DMS53 treated with DMSO at 0.1 percent for 48 hours (cell line): ENCODE data around the gene GNAT3.

Source experiments
- DNase-seq: peaks from one replicate; lab custom pipeline; 2025; ENCODE audit not compliant: unreplicated experiment; lab: John Stamatoyannopoulos, UW

Gene GNAT3

DNA sequence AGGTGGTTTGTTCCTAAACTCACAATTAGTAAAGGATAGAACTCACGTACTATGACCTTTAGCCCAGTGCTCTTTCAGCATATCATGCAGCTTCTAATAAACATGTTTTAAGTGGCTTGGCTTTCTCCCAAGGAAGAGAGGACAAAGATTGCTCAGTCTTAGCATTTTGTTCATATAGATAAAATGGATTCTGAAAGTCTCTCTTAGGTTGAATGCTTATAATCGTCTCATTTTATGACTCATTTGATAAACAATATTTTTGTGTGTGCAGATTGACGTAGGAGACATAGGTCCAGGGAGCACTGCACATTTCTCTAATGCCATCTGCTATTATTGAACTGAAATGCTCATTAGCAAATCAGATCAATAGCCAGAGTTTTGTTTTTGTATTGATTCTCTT, 44.8 kb downstream of the GNAT3 start:
- DNase-seq = peak; percentile 64

DNA sequence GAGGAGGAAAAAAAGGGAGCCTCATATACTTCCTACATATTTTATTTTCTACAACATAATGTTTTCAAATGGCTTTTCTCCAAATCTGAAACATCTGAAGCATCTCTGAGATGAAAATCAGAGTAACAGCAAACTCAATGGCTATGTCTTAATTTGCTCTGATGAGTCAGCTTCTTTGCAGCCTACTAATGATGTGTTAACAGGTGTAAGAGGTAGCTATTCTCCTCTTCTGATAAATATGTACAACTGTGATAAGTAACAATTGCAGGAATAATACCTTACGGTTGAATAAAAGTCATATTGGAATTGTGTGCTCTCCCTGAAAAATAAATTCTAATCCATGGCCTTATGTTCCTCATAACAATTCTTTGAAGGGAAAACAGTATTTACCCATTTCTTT, 45.2 kb downstream of the GNAT3 start:
- no peak for DNase-seq

DNA sequence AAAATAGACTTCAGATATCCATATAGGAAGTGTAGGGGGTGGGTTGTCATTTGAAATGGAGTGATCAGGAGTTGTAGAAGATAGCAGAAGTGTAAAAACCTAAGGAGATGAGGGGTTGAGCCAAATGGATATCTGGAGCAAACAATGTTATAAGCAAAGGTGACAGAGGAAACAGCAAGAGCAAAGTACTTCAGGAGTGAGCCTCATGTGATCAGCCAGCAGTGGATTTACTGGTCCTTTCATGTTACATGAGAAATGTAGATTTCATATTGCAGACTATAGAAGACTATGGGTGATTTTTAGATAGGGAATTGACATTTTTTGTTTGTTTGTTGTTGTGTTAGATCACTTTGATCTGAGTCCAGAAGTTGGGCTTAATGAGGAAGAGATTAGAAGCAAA, 47.7 kb downstream of the GNAT3 start:
- peak; percentile 15 for DNase-seq

DNA sequence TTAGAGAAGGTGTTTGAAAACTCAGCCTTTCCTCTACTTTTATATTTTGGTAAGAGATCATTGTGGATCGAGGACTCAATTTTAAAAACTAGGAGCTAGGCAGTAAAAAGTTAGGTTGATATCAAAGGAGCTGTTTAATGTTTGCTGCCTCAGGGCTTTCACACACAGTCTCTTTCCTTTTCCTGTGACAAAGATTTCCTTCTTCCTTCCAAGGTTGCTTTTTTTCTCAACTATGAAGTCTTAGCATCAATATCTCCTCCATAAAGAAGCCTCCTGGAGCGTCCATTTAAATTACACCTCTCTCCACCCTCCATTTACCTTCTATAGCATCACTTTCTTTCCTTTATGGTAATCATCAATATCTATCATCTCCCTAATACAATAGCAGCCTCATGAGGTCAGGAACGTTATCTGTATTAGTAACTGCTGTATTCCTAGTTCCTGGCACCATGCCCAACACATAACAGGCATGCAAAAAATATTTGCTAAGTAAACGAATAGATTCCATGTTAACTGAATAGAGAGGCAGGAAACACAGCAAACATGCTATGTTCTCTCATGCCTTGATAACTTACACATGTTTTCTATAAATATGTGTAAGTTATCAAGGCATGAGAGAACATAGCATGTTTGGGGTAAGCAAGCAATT, 48.5 kb downstream of the GNAT3 start:
- DNase-seq = no peak

DNA sequence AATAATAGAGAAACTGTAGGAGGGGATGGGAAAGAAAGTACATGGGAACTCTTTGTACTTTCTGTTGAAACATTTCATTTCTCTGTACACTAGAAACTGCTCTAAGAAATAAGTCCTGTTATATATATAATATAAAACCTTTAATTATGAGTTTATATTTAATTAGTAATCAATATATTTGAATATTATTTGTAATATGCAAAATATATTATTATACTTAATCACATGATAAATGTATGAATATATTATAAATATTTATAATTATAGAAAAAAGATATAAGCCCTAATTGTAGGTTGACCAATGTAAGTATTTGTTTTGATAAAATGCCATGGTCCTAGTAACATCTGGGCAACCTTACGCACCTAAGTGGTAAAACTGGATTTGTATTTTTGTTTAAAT, 51.0 kb downstream of the GNAT3 start:
- no peak for DNase-seq

DNA sequence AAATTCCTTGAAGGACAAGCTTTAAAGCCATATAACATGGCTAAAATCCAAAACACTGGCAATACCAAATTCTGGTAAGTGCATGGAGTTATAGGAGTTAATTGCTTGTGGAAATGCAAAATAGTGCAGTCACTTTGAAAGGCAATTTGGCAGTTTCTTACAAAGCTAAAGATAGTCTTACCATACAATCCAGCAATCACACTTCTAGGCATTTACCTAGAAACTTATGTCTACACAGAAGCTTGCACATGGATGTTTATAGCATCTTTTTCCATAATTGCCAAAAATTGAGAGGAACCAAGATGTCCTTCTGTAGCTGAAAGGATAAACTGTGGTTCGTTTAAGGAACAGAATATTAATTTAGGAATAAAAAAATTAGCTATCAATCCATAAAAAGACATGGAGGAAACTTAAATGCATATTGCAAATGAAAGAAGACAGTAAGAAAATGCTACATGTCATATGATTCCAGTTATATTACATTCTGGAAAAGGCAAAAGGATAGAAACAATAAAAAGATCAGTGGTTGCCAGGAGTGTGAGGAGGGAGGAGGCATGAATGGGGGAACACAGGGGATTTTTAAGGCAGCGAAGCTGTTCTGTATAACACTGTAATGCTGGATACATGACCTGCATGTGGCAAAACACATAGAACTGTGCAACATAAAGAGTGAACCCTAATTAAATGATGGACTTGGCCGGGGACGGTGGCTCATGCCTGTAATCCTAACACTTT, 51.9 kb downstream of the GNAT3 start:
- no peak for DNase-seq

DNA sequence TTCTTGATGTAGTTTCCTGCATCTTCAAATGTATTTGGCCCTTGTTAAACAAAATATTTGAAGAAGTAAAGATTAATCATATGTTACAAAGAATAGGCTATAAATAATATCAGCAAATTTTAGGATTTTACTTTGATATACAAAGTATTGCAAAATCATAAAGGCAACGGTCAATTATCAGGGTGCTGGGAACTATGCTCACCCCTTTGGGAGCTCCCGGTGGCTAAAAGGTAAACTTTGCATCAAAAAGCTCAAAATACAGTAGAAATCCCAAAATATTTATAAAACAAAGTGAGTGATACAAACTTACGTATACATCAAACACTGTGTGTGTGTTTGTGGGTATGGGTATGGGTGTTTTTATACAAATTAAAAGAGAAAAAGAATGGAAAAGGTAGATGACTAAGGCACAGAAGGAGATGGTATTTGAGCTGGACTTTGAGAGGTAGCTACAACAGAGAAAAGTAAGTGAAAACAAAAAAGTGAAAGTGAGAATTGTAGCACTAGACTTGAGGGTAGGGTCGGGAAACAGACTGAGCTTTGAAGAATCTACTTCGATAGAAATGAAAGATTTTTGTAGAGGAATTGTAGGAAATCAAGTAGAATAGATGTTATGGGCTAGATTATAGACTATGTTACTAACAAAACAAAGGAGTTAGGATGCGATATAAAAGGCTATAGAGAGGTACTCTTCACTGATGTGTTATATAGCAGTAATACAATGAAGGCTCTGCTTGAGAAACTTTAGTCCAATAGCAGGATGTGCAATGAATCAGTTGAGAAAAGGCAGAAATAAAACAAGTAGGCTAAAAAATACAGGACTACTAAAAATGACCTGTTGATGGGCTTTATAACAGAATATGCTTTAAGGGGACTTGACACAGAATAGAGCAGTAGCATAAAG, 52.8 kb downstream of the GNAT3 start:
- no peak for DNase-seq

DNA sequence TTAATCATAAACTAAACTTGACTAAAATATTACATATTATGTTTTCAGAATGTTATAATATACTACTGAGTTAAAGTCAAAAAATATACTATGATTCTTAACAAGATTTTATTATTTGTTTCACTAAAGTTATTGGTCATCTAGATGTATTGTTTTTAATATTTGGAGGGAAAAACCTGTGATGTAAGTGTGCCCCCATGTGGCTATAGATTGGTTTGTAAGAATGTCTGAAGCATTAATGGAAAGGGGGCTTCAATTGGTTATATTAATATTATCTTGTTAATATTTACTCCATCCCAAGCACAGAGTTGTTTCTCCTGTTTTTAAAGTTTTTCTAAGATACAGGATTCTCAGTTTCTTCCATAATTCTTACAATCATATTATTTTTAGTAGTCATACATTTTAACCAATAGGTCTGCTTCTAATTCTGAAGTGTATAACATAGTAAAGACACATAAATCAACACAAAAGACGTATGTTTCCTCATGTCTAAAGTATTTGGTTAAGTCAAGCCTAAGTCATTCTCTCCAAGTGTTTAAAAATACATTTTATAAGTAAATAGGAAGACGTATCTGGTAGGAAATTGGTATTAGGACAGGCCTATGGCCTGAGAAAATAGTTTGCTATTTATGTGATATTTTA, 58.0 kb downstream of the GNAT3 start:
- DNase-seq = peak; percentile 49

DNA sequence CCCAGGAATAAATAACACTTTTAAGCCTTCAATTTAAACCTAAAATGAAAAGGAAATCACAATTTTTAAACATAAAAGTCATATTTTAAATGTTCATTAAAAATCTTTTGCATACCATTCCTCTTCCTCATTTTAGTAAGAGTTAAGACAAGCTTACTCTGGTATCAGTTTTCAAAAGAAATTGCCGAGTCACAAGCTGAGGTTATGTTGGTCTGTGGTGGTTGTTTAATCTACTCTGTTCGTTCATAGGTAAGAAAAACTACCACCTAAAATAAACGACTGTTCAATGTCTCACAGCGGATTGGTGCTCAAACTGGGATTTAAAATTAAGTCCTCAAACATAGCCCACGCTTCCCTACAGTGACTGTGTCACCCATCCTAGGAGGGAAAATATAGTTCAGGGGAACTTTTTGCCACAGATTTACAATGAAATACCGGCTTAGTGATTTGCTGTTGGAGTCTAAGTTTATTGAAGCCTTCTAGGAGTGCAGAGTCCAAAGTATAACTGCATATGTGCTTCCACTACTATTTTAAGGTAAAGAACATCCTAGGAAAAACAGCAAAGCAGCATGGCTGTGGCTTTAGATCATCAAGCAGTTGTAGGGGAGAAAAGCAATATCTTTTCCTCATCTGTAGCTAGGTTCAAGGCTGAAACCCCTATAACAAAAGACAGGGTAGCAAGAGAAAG, 61.1 kb downstream of the GNAT3 start:
- no peak for DNase-seq

DNA sequence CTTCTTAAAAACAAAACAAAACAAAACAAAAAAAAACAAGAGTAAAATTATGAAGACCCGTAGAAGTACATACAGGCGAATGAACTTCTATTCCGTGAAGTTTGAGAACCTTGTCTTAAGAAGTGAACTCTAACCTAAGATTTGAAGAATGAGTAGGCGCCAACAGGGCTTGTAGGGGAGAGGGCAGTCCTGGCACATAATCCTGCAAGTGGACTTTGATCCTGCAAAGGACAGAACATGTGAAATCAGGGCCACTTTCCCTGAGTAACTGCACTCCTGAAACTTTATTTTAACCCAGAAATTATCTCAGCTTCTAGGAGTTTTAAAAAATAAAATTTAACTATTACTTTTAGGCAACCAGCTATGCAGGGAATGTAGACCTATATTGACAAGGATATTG, 62.0 kb downstream of the GNAT3 start:
- no peak for DNase-seq

DNA sequence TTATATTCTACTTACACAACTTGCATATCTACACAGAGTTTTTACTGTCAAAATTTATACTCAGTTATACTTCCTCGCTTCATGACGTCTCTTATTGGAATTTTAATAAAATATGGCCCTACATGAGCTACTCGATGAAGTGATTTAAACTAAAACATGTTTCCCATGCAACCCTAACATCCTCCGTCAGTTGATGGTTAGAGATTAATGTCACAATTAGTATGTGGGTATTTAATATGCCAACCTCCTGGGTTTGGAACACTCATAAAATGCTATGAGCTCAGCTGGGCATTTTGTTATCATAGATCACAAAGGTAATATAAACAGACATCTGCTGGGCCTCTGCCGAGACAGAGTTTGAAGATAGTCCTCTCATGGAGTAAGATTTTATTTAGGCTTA, 66.5 kb downstream of the GNAT3 start:
- no peak for DNase-seq

DNA sequence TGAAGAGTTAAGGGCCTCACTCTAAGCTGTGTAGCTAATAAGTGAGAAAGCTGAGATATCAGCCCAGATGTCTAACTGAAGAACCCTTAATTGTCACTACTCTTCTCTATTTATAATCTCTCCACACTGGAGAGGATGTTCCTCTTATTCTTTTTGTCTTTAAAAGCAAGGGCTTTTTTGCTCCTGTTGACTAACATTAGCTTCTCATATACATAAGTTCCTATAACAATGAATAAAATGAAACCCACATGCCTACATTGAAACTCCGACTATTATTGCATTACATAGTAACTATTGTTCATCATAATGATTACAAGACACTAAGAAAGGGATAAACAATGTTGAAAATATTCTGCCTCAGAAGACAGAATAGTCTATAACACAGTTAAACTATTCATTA, 67.1 kb downstream of the GNAT3 start:
- no peak for DNase-seq

DNA sequence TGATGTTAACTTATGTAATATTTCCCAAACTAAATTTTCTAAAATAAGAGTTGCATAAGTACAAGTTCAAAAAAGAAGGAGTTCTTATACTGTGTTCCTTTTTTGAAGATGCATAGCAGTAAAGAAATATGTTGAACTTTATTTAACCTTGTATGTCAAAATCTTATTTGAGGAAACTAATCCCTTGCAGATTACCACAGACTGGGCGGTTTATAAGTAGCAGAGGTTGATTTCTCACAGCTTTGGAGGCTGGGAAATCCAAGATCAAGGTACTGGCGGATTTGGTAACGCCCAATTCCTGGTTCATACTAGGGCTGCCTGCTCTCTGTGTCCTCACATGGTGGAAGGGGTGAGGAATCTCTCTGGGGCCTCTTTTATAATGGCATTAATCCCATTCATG, 68.5 kb downstream of the GNAT3 start:
- no peak for DNase-seq

DNA sequence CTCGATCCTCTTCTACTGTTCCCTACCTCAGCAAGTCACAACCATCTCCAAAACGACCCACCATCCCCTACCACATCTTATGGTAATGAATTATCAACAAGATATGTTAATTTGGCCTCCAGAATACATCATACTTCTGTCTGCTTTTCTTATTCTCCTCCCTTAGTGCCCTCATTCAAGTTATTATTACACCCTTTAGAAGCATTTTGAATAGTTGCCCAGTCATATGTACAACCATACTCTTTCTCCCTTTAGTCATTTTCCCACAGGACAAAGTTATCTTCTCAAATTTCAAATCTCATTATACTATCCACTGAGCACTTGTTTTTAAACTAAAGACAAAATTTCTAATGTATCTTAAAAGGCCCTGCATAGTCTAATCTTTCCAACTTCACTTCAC, 71.0 kb downstream of the GNAT3 start:
- DNase-seq = no peak

DNA sequence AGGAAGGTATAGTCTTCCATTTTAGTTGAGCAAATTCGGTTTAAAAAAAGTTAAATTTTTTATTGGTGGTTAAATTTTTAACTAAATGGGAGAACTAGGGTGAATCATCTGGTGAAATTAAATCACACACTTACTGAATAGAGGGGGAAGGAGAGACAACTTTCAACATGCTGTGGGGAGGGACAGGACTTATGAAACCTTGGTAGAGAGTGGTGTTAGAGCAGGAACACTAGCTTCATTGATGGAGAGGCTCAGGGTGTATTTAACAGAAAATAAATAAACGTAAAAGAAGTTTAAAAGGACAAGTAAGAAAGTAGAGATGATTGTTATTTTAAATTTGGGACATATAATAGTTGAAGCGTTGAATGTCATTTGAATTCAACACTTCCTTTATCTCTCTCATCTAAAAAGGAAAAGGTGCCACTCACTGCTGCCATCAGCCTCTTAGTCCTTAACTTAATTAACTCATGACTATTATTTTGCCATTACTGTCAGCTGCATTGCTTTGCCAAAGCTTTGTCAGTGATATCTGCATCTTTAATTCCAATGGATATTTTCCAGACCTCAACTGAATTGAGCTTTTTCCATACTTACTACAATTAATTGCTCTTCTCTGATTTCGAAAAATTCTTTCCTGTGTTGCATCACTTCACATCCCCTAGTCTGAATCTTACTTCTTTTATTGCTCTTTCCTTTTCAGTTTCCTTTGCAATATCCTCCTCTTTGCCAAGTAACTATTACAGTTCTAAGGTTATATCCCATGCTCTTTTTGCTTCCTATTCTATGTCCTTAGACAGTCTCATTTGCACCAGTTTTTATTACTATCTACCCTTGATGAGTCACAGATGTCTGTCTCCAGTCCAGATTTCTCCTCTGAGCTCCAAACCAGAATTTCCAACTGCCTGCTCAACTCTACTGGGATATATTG, 71.7 kb downstream of the GNAT3 start:
- DNase-seq = no peak

DNA sequence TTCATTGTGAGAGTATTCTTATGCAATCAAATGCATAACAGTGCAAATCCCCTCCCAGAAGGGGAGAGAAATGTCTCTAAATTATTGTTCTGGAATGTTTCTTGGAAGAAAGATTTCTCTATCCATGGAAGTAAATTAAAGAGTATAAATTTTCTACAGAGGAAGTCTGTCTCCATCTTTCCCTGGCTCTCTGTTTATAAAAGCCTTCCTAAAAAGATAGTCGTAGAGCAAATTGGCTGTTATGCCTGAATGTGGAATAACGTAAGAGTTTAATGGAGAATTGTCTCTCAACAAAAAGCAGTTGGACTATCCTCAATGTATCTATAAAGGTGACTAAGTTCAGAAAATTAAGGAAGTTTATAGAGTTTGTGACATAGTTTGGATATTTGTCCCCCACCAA, 76.3 kb downstream of the GNAT3 start:
- DNase-seq = no peak

DNA sequence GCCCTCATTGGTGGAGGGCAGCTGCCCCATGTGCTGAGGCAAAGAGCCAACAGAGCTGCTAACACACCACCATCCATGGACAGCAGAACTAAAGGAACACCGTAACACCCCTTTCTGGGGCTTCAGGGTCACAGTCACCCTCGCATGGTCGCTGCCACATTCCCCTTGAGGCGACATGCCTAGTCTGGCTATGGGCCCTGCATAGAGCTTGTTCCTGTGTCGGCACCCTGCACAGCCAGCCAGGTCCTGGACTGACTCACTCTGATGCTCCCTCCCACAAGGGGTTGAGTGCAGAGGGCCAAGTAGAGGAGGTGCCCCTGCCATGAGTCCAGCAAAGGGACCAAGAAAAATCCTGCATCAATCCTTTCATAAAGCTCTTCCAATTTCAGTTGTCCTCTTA, 77.8 kb downstream of the GNAT3 start:
- DNase-seq = no peak

DNA sequence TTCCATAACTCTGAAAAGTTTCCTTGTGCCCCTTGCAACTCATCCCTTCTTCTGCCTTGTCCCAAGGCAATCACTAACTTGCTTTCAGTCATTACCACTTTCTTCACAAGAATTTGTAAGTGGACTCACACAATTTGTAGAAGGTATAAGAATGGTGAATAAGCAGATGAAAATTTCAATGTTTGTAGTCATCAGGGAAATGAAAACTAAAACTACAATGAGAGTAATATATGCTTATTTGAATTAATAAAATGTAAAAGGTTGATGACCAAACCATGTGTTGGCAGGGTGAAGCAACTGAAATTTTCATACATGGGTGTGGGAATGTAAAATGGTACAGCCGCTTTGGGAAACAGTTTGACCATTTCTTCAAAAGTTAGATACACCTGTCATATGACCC, 79.7 kb downstream of the GNAT3 start:
- DNase-seq = no peak

DNA sequence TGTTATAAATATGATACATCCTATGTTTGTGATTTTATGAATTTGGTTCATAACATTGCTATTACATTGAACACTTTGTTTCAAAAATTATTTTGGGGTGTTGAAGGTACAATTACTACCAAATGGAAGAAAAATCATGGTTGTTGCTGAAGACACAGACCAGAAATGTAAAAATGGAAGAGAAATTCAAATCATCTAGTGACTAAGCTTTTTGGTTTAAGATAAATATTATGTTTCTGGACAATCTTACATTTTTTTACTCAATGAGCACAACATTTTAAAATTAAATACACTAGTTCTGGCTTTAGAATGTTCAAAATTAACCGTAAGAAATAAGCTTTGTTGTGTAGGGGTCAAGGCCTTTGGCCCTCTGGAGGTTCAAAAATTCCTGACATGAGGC, 82.7 kb downstream of the GNAT3 start:
- no peak for DNase-seq
